K562 (cell line): ENCODE data around the gene GBX1. TPM values are rescaled to one million over a fixed set of nuclear protein-coding genes. Genes with fewer than 3 reads are reported as not detected.

Source experiments
- COPS2 ChIP-seq: fragments of 450-650 bp; conservative IDR thresholded peaks from 2 replicates; pipeline ENCODE4 v1.6.1; 2016; ENCODE audit warnings: mild to moderate bottlenecking, moderate library complexity
- EZH2 ChIP-seq: IDR thresholded peaks from 2 replicates; pipeline ENCODE4 v1.6.1; 2012; ENCODE audit warnings: low read depth, mild to moderate bottlenecking, inconsistent platforms, low read length, borderline replicate concordance
- RBM14 ChIP-seq: fragments of 200-400 bp; formaldehyde crosslinking; IDR thresholded peaks from 2 replicates; pipeline ENCODE4 v1.6.1; 2018; ENCODE audit warnings: low read depth, mild to moderate bottlenecking, low read length, moderate library complexity, borderline replicate concordance; ENCODE audit not compliant: insufficient read depth
- ZNF318 ChIP-seq, 2 experiments: fragments of 450-650 bp; IDR thresholded peaks; 2 replicates each; pipeline ENCODE4 v1.6.1; 2016; ENCODE audit warnings: mild to moderate bottlenecking in 2 of 2, borderline replicate concordance in 1 of 2, low read depth in 1 of 2, moderate library complexity in 1 of 2
- polyA plus RNA-seq, 8 experiments: library from polyadenylated mRNA; depleted of rRNA in 4 of 8; stranded (reverse) in 5 of 8; unstranded in 3 of 8; fragments of >200 nt; fragmentation: Nextera tagmentation in 2 of 8; fragmentation: Illumina TruSeq in 1 of 8; extraction: Ambion mirVana in 2 of 8; extraction: Trizol in 1 of 8; gene quantifications; 2 replicates each; pipeline versions ENCODE4 v1.2.1 to v1.2.3, GENCODE V29; 2011 to 2014; ENCODE audit warnings: inconsistent platforms in 1 of 8, missing spikeins in 1 of 8
- total RNA-seq, 7 experiments: library from RNA; depleted of rRNA in 6 of 7; stranded (reverse); fragments of >200 nt in 6 of 7; fragmentation: Illumina TruSeq in 2 of 7; extraction: Trizol in 2 of 7; gene quantifications; 2 replicates each; pipeline versions ENCODE4 v1.2.1 to v1.2.3, GENCODE V29; 2011 to 2021; ENCODE audit warnings: low replicate concordance in 1 of 7
- TF ChIP-seq, protein P1 (sequence below): sonication (generic); formaldehyde crosslinking; IDR thresholded peaks from 2 replicates; pipeline ENCODE4 v1.8.0; 2022; ENCODE audit warnings: mild to moderate bottlenecking, missing genetic modification reagents
- TF ChIP-seq, protein P2 (sequence below): IDR thresholded peaks from 3 replicates; pipeline ENCODE4 v1.6.1; 2011; ENCODE audit warnings: borderline replicate concordance, mild to moderate bottlenecking, moderate library complexity; ENCODE audit not compliant: insufficient read length; ENCODE audit errors: extremely low read depth
- TF ChIP-seq, protein P3 (sequence below): fragments of 450-650 bp; IDR thresholded peaks from 2 replicates; pipeline ENCODE4 v1.6.1; 2018; ENCODE audit not compliant: partially characterized antibody

Gene GBX1
- total and polyA plus RNA-seq, 9 of the 15 experiments (the other 6 are each of a cell fraction or from before 2014, with no cell fraction given), result not detected

GRCh38 chr7:151172273-151173141 lies 5.0 kb upstream of the GBX1 start (continued):
- TF ChIP-seq, protein P1, sequence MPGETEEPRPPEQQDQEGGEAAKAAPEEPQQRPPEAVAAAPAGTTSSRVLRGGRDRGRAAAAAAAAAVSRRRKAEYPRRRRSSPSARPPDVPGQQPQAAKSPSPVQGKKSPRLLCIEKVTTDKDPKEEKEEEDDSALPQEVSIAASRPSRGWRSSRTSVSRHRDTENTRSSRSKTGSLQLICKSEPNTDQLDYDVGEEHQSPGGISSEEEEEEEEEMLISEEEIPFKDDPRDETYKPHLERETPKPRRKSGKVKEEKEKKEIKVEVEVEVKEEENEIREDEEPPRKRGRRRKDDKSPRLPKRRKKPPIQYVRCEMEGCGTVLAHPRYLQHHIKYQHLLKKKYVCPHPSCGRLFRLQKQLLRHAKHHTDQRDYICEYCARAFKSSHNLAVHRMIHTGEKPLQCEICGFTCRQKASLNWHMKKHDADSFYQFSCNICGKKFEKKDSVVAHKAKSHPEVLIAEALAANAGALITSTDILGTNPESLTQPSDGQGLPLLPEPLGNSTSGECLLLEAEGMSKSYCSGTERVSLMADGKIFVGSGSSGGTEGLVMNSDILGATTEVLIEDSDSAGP (CRISPR knock-in tag), result 0 out of 2 replicates have a peak, but pooled peaks have one; percentile 18
- TF ChIP-seq, protein P2, sequence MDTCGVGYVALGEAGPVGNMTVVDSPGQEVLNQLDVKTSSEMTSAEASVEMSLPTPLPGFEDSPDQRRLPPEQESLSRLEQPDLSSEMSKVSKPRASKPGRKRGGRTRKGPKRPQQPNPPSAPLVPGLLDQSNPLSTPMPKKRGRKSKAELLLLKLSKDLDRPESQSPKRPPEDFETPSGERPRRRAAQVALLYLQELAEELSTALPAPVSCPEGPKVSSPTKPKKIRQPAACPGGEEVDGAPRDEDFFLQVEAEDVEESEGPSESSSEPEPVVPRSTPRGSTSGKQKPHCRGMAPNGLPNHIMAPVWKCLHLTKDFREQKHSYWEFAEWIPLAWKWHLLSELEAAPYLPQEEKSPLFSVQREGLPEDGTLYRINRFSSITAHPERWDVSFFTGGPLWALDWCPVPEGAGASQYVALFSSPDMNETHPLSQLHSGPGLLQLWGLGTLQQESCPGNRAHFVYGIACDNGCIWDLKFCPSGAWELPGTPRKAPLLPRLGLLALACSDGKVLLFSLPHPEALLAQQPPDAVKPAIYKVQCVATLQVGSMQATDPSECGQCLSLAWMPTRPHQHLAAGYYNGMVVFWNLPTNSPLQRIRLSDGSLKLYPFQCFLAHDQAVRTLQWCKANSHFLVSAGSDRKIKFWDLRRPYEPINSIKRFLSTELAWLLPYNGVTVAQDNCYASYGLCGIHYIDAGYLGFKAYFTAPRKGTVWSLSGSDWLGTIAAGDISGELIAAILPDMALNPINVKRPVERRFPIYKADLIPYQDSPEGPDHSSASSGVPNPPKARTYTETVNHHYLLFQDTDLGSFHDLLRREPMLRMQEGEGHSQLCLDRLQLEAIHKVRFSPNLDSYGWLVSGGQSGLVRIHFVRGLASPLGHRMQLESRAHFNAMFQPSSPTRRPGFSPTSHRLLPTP, result no peak
- TF ChIP-seq, protein P3, sequence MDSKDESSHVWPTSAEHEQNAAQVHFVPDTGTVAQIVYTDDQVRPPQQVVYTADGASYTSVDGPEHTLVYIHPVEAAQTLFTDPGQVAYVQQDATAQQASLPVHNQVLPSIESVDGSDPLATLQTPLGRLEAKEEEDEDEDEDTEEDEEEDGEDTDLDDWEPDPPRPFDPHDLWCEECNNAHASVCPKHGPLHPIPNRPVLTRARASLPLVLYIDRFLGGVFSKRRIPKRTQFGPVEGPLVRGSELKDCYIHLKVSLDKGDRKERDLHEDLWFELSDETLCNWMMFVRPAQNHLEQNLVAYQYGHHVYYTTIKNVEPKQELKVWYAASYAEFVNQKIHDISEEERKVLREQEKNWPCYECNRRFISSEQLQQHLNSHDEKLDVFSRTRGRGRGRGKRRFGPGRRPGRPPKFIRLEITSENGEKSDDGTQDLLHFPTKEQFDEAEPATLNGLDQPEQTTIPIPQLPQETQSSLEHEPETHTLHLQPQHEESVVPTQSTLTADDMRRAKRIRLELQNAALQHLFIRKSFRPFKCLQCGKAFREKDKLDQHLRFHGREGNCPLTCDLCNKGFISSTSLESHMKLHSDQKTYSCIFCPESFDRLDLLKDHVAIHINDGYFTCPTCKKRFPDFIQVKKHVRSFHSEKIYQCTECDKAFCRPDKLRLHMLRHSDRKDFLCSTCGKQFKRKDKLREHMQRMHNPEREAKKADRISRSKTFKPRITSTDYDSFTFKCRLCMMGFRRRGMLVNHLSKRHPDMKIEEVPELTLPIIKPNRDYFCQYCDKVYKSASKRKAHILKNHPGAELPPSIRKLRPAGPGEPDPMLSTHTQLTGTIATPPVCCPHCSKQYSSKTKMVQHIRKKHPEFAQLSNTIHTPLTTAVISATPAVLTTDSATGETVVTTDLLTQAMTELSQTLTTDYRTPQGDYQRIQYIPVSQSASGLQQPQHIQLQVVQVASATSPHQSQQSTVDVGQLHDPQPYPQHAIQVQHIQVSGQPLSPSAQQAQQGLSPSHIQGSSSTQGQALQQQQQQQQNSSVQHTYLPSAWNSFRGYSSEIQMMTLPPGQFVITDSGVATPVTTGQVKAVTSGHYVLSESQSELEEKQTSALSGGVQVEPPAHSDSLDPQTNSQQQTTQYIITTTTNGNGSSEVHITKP, result peak; percentile 43
- TF ChIP-seq EZH2 (no peak), COPS2 (no peak), RBM14 (peak; percentile 89; the same call in 1 of the 2 replicates), ZNF318 (IDR thresholded peaks at IDR 0.05; ENCODE audit: borderline replicate concordance in 1 of 2, low read depth in 1 of 2) (no peak)
